PC-3 (cell line): Measurements from ENCODE around the gene FLNB. TPM values are rescaled to one million over a fixed set of nuclear protein-coding genes. Genes with fewer than 3 reads are reported as not detected.

ENCODE experiments used
- ATAC-seq: fragments of 200-7000 bp; cut with Tn5 transposase; 2 replicates; pipeline ENCODE4 v1.9.1; 2020; ENCODE audit warnings: mild to moderate bottlenecking, moderate library complexity
- BruUV-seq: library from RNA; stranded (reverse); fragments of 400-500 nt; replicated peaks from 2 replicates; lab custom pipeline; 2021; lab: Mats Ljungman, UMichigan
- CTCF ChIA-PET: fragments of 300-600 bp; sonication (Branson Sonifier 250); formaldehyde crosslinking; loops from one replicate; lab custom pipeline; 2022; ENCODE audit warnings: antibody characterized with exemption; lab: Charles Lee
- POLR2A ChIA-PET: fragments of 300-600 bp; sonication (Branson Sonifier 250); formaldehyde crosslinking; loops from one replicate; lab custom pipeline; 2022; ENCODE audit warnings: antibody characterized with exemption; ENCODE audit not compliant: unreplicated experiment; lab: Charles Lee
- DNase-seq: peaks from one replicate; pipeline ENCODE4 v3.0.0-alpha.2; 2015
- H2AFZ ChIP-seq: fragments of 300-600 bp; sonication (generic); 2 replicates; pipeline ENCODE4 v1.6.0; 2016; ENCODE audit warnings: antibody characterized with exemption, low read length
- H3F3A ChIP-seq: fragments of 300-600 bp; sonication (generic); one replicate; pipeline ENCODE4 v1.6.0; 2017; ENCODE audit warnings: antibody characterized with exemption, low read length, control low read depth, mild to moderate bottlenecking; ENCODE audit not compliant: unreplicated experiment
- H3K27ac ChIP-seq: fragments of 300-600 bp; sonication (generic); 2 replicates; pipeline ENCODE4 v1.5.1; 2016; ENCODE audit warnings: mild to moderate bottlenecking, low read length
- H3K27me3 ChIP-seq: fragments of 300-600 bp; sonication (generic); 2 replicates; pipeline ENCODE4 v1.6.1; 2016; ENCODE audit warnings: low read length, mixed read lengths
- H3K36me3 ChIP-seq: fragments of 300-600 bp; sonication (generic); 2 replicates; pipeline ENCODE4 v1.6.1; 2016; ENCODE audit warnings: low read depth, mixed run types, low read length, mixed read lengths
- H3K4me1 ChIP-seq: fragments of 300-600 bp; sonication (generic); 2 replicates; pipeline ENCODE4 v1.5.1; 2016; ENCODE audit warnings: low read length; ENCODE audit not compliant: insufficient read depth
- H3K4me2 ChIP-seq: fragments of 300-600 bp; sonication (generic); 2 replicates; pipeline ENCODE4 v1.6.0; 2016; ENCODE audit warnings: low read length
- H3K4me3 ChIP-seq: fragments of 300-600 bp; sonication (generic); 2 replicates; pipeline ENCODE4 v1.5.1; 2016; ENCODE audit warnings: mild to moderate bottlenecking, low read length, mixed read lengths
- H3K79me2 ChIP-seq: fragments of 300-600 bp; sonication (generic); 2 replicates; pipeline ENCODE4 v1.6.1; 2017; ENCODE audit warnings: low read length, mixed read lengths
- H3K9ac ChIP-seq: fragments of 300-600 bp; sonication (generic); 2 replicates; pipeline ENCODE4 v1.6.0; 2016; ENCODE audit warnings: mild to moderate bottlenecking, low read length
- H3K9me2 ChIP-seq: fragments of 300-600 bp; sonication (generic); replicated peaks from 2 replicates; pipeline ENCODE4 v1.6.1; 2016; ENCODE audit warnings: mixed run types, low read length, mixed read lengths
- H3K9me3 ChIP-seq: fragments of 300-600 bp; sonication (generic); 2 replicates; pipeline ENCODE4 v1.6.1; 2016; ENCODE audit warnings: low read length, mixed read lengths
- H4K20me1 ChIP-seq: fragments of 300-600 bp; sonication (generic); 2 replicates; pipeline ENCODE4 v1.6.1; 2016; ENCODE audit warnings: low read length, mixed read lengths
- CTCF ChIP-seq: fragments of 300-600 bp; sonication (generic); conservative IDR thresholded peaks from 2 replicates; pipeline ENCODE4 v1.5.1; 2017; ENCODE audit warnings: antibody characterized with exemption, low read depth, mild to moderate bottlenecking, low read length
- EZH2 ChIP-seq: fragments of 300-600 bp; sonication (generic); IDR thresholded peaks from one replicate; pipeline ENCODE4 v1.6.1; 2017; ENCODE audit warnings: antibody characterized with exemption, mild to moderate bottlenecking, low read length; ENCODE audit not compliant: unreplicated experiment
- EZH2phosphoT487 ChIP-seq: fragments of 300-600 bp; sonication (generic); IDR thresholded peaks from 2 replicates; pipeline ENCODE4 v1.6.1; 2018; ENCODE audit warnings: mild to moderate bottlenecking, antibody characterized with exemption, low read length, borderline replicate concordance
- intact Hi-C: fragments of 100-400 bp; cut with micrococcal nuclease; formaldehyde crosslinking; loops from 2 replicates; pipeline ENCODE4 v1.9.0; 2023
- total RNA-seq: library from RNA; depleted of rRNA; stranded (reverse); fragments of >200 nt; gene quantifications from 2 replicates; pipeline ENCODE4 v1.2.3, GENCODE V29; 2014

Gene FLNB
- total RNA-seq, 1 experiment from 2014 or later, result 505 TPM

GRCh38 chr3:58047826-58048225 lies 39.6 kb downstream of the FLNB start:
- no TSS peak for BruUV-seq
- ATAC-seq (no peak), DNase-seq (peak; percentile 53)
- H3K27me3 ChIP-seq, result no peaks in the 10 kb centered on the region
- H4K20me1 ChIP-seq, result peaks cover 16% of the 10 kb centered on the region
- H3K4me3 ChIP-seq, result 0 out of 2 replicates have a peak overlapping the region, but pooled peaks have one; percentile 18
- ChIA-PET CTCF (no interaction called here), POLR2A (no interaction called here)
- TF ChIP-seq CTCF (no peak), EZH2phosphoT487 (no peak), EZH2 (no peak)
- H3F3A ChIP-seq, result peaks cover 40% of the 10 kb centered on the region
- peaks cover 98% of the 10 kb centered on the region for H3K79me2 ChIP-seq
- H3K27ac ChIP-seq, result peak overlapping the region; percentile 98
- peak overlapping the region; percentile 47; the same call in 1 of the 2 replicates for H3K9ac ChIP-seq
- no peak overlapping the region for H2AFZ ChIP-seq
- H3K4me2 ChIP-seq, result peak overlapping the region; percentile 73
- peaks cover 8% of the 10 kb centered on the region for H3K36me3 ChIP-seq
- H3K9me2 ChIP-seq, result no peaks in the 10 kb centered on the region
- intact Hi-C loops, result no loop called here
- H3K9me3 ChIP-seq, result no peaks in the 10 kb centered on the region
- peaks cover 70% of the 10 kb centered on the region for H3K4me1 ChIP-seq

- Histone ChIP-seq H3K79me2 (peaks cover 98% of the 10 kb centered on the region), H3K9me3 (no peaks in the 10 kb centered on the region), H2AFZ (no peak overlapping the region), H3K4me1 (peaks cover 70% of the 10 kb centered on the region), H3K9ac (peak overlapping the region; percentile 47), H3K9me2 (no peaks in the 10 kb centered on the region), H3K27ac (peak overlapping the region; percentile 98), H3K4me3 (peak overlapping the region; percentile 34; the same call in 1 of the 2 replicates), H4K20me1 (peaks cover 14% of the 10 kb centered on the region), H3K4me2 (peak overlapping the region; percentile 73), H3K36me3 (peaks cover 8% of the 10 kb centered on the region), H3K27me3 (no peaks in the 10 kb centered on the region), H3F3A (peaks cover 44% of the 10 kb centered on the region)
- ChIA-PET CTCF (no interaction called here), POLR2A (interaction anchor here (0.7 kb wide), 1 partner anchor 36 kb away, joined by 4 read pairs; no protein-coding TSS in a partner anchor)
- intact Hi-C loops, result no loop called here
- ATAC-seq (no peak), DNase-seq (peak; percentile 33)
- no TSS peak for BruUV-seq
- TF ChIP-seq CTCF (no peak), EZH2phosphoT487 (no peak), EZH2 (no peak)
Measured at GRCh38 chr3:58048301-58048700, 40.1 kb downstream of the FLNB start.

GRCh38 chr3:58049143-58049785 lies 41.0 kb downstream of the FLNB start:
- peaks cover 12% of the 10 kb centered on the region; the same call in 1 of the 2 replicates for H4K20me1 ChIP-seq
- H3K4me2 ChIP-seq, result peak overlapping the region; percentile 73
- CTCF ChIA-PET, result no interaction called here
- H3F3A ChIP-seq, result peaks cover 44% of the 10 kb centered on the region
- H3K79me2 ChIP-seq, result peaks cover 98% of the 10 kb centered on the region
- POLR2A ChIA-PET, result interaction anchor here (0.6 to 0.7 kb wide), 2 partner anchors 21 to 37 kb away, joined by 4 to 9 read pairs; no protein-coding TSS in a partner anchor
- intact Hi-C loops, result loop anchor here (1.0 kb wide), 2 partner anchors 9 kb away; no protein-coding TSS in a partner anchor
- H3K9me3 ChIP-seq, result no peaks in the 10 kb centered on the region
- H3K36me3 ChIP-seq, result peaks cover 8% of the 10 kb centered on the region
- BruUV-seq, result no TSS peak
- no peaks in the 10 kb centered on the region for H3K9me2 ChIP-seq
- peaks cover 71% of the 10 kb centered on the region for H3K4me1 ChIP-seq
- ATAC-seq (peak; percentile 71), DNase-seq (peak; percentile 99)
- H2AFZ ChIP-seq, result peak overlapping the region; percentile 18; the same call in 1 of the 2 replicates
- peak overlapping the region; percentile 98 for H3K27ac ChIP-seq
- H3K27me3 ChIP-seq, result no peaks in the 10 kb centered on the region
- no peak for TF ChIP-seq CTCF
- TF ChIP-seq EZH2phosphoT487, result no peak
- no peak for TF ChIP-seq EZH2
- peak overlapping the region; percentile 47 for H3K4me3 ChIP-seq
- H3K9ac ChIP-seq, result peak overlapping the region; percentile 74
